ENCODE measurements around the gene ZBTB7B. TPM values are rescaled to one million over a fixed set of nuclear protein-coding genes. Genes with fewer than 3 reads are reported as not detected.
A peak's percentile ranks its signal among the peaks of the same experiment; 100 is the strongest.

The ZBTB7B gene
- total and polyA plus RNA-seq, 7 experiments from 2014 or later: 3.0 to 139 (median 57.2) TPM

DNA sequence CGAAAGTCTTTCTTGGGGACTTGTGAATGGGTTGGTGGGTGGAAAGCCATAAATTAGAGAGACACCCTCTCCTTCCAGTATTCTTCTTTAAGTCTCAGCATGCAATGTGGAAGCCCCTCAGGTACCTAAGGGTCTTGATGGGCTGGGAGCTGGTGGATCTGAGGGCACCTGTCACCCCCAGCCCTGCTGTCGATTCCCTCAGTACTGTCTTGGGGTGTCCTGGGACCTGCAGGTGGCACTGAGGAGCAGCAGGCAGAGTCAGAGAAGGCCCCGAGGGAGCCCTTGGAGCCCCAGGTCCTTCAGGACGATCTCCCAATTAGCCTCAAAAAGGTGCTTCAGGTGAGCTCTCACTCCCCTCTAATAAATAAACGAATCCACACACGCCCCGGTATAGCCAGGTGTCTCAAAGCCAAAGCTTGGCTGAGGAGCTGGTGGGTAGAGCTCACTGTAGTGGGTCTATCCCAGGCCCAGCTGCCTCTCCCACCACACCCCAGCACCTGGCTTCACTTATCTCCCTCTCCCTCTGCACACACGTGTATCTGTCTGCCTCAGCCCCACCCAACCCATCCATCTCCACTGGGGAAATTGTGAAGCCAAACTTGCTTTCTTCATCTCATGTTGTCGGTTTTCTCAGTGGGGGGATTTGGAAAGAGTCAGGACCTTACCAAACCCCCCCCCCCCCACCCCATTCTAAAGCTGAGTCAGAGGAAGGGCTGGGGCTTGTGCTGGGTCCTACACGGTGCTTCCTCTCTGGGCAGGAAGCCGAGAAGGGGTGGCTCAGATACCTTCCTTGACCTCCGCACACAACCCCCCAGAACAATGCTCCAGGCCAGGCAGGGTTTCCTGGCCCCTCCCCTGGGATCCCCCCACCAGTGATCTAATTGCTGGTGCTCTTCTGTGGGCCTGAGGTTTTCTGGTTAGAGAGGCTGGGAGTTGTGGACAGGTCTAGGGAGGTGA lies 50.1 kb downstream of the ZBTB7B start:
- H3K36me3 Mint-ChIP-seq: peaks cover 0 to 6% (median 0%) of the 10 kb centered on the region in 5 donors
- no peaks in the 10 kb centered on the region for H3K9me3 ChIP-seq (ENCODE audit: control insufficient read depth in 2 of 3, low read length in 3 of 3)
- DNase-seq (peak in 3 of 9 donors; percentile 12 to 21 (median 19)), ATAC-seq (no peak)
- peaks cover 5 to 13% of the 10 kb centered on the region in 2 donors for H3K4me1 ChIP-seq (ENCODE audit: control insufficient read depth in 2 of 2, insufficient read depth in 2 of 2, low read length in 2 of 2)
- peak overlapping the region; percentile 66 for H3K4me3 ChIP-seq (ENCODE audit: low read length)
- H3K27me3 Mint-ChIP-seq: no peaks in the 10 kb centered on the region
- H3K9me3 Mint-ChIP-seq: no peaks in the 10 kb centered on the region
- intact Hi-C loops (cut with micrococcal nuclease): loop anchor here (1.0 to 5.0 kb wide), 3 partner anchors 9 to 780 kb away; partner anchors contain the start of gene HAX1 (in 1 of the 2)
- peak overlapping the region; percentile 74 to 91 (median 82) for H3K4me3 Mint-ChIP-seq
- peaks cover 14 to 31% (median 23%) of the 10 kb centered on the region in 7 donors for H3K4me1 Mint-ChIP-seq
- CTCF ChIA-PET: interaction anchor here (0.6 to 3.2 kb wide), 16 partner anchors 8 to 923 kb away, joined by 3 to 11 read pairs (median 4); partner anchors contain the start of gene EFNA4
- POLR2A ChIA-PET: interaction anchor here (0.7 to 1.6 kb wide), 9 partner anchors 8 to 98 kb away, joined by 3 to 6 read pairs (median 3); no protein-coding TSS in a partner anchor
- no peak overlapping the region for H3K27ac ChIP-seq (ENCODE audit: low read depth, low read length)
- H3K27me3 ChIP-seq (ENCODE audit: control insufficient read depth in 2 of 2, insufficient read depth in 2 of 2, low read length in 2 of 2): no peaks in the 10 kb centered on the region
- peaks cover 0 to 13% (median 0%) of the 10 kb centered on the region in 3 experiments for H3K36me3 ChIP-seq (ENCODE audit: control insufficient read depth in 2 of 3, insufficient read depth in 3 of 3, low read length in 3 of 3)
- peak overlapping the region in 6 of 9 donors; percentile 34 to 76 (median 56) for H3K27ac Mint-ChIP-seq

DNA sequence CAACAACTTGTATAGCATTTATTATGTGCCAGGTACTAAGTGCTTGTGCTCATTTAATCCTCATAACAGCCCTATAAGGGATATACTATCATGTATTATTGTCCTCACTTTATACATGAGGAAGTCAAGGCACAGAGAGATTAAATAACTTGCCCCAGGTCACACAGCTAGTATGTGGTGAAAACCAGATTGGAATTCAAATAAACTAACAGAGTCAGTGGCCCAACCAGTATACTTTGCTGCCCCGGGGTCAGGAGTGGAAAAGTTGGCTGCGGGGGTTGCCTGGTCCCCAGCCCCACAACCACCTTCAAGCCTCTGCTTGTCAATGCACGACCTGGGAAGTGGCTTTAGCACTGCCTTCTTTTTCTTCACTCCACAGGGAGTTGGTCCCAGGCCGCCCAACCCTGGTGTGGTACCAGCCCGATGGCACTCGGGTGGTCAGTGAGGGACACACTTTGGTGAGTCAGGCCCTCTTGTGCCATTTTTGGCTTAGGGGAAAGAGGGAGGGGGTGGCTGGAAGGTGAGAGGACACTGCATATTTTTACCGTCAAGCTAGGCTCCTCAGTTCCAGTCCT lies 51.0 kb downstream of the ZBTB7B start:
- H3K4me3 Mint-ChIP-seq: peak overlapping the region in 7 of 10 donors; percentile 13 to 88 (median 73)
- H3K36me3 Mint-ChIP-seq: peaks cover 0 to 6% (median 0%) of the 10 kb centered on the region in 5 donors
- H3K4me1 Mint-ChIP-seq: peaks cover 14 to 31% (median 23%) of the 10 kb centered on the region in 7 donors
- POLR2A ChIA-PET: interaction anchor here (1.3 to 2.0 kb wide), 6 partner anchors 10 to 98 kb away, joined by 3 to 6 read pairs (median 6); partner anchors contain the start of genes EFNA4 and PBXIP1
- ATAC-seq (no peak), DNase-seq (no peak)
- peak overlapping the region in 1 of 9 donors; percentile 58 for H3K27ac Mint-ChIP-seq
- no peaks in the 10 kb centered on the region for H3K27me3 Mint-ChIP-seq
- Histone ChIP-seq H3K4me1 (ENCODE audit: control insufficient read depth in 2 of 2, insufficient read depth in 2 of 2, low read length in 2 of 2) (peaks cover 5 to 13% of the 10 kb centered on the region in 2 donors), H3K27me3 (ENCODE audit: control insufficient read depth in 2 of 2, insufficient read depth in 2 of 2, low read length in 2 of 2) (no peaks in the 10 kb centered on the region), H3K36me3 (ENCODE audit: control insufficient read depth in 2 of 3, insufficient read depth in 3 of 3, low read length in 3 of 3) (peaks cover 0 to 13% (median 0%) of the 10 kb centered on the region in 3 experiments), H3K4me3 (ENCODE audit: low read length) (no peak overlapping the region), H3K27ac (ENCODE audit: low read depth, low read length) (no peak overlapping the region), H3K9me3 (ENCODE audit: control insufficient read depth in 2 of 3, low read length in 3 of 3) (no peaks in the 10 kb centered on the region)
- no peaks in the 10 kb centered on the region for H3K9me3 Mint-ChIP-seq
- CTCF ChIA-PET: interaction anchor here (0.7 to 3.2 kb wide), 8 partner anchors 7 to 353 kb away, joined by 3 to 11 read pairs (median 4); partner anchors contain the start of gene EFNA4
- intact Hi-C loops (cut with micrococcal nuclease): loop anchor here in 1 of 2 donors (5.0 kb wide), 2 partner anchors 36 to 781 kb away; partner anchors contain the start of gene HAX1

DNA sequence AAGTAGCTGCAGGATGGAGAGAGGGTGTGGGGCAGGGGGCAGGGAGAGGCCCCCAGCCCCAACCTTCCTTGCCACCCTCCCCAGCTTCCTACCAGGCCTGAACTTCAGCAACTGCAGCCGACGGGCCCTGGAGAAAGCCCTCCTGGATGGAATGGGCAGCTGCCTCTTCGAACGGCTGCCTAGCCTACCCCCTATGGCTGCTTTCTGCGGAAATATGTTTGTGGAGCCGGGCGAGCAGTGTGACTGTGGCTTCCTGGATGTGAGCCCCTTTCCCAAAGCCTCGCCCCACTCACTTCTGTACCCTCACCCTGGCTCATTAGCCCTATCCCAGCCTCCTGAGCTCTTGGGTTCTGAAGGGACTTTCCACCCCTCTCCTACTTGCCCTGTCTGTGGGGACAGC lies 54.5 kb downstream of the ZBTB7B start:
- peaks cover 0 to 13% (median 0%) of the 10 kb centered on the region in 3 experiments for H3K36me3 ChIP-seq (ENCODE audit: control insufficient read depth in 2 of 3, insufficient read depth in 3 of 3, low read length in 3 of 3)

DNA sequence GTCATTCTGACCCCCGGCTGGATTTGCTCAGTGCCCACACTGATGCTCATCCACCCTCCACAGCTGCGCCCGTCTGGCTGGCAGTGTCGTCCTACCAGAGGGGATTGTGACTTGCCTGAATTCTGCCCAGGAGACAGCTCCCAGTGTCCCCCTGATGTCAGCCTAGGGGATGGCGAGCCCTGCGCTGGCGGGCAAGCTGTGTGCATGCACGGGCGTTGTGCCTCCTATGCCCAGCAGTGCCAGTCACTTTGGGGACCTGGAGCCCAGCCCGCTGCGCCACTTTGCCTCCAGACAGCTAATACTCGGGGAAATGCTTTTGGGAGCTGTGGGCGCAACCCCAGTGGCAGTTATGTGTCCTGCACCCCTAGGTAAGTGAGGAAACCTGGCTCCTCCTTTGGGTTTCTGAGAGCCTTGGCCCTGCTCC lies 55.2 kb downstream of the ZBTB7B start:
- CTCF ChIA-PET: interaction anchor here (0.6 to 13.9 kb wide), 5 partner anchors 13 to 64 kb away, joined by 3 to 138 read pairs (median 4); partner anchors contain the start of gene EFNA3
- H3K27me3 ChIP-seq (ENCODE audit: control insufficient read depth in 2 of 2, insufficient read depth in 2 of 2, low read length in 2 of 2): no peaks in the 10 kb centered on the region
- DNase-seq: no peak
- H3K27ac ChIP-seq (ENCODE audit: low read depth, low read length): no peak overlapping the region
- intact Hi-C loops (cut with micrococcal nuclease): no loop called here
- peaks cover 13 to 19% of the 10 kb centered on the region in 2 donors for H3K4me1 ChIP-seq (ENCODE audit: control insufficient read depth in 2 of 2, insufficient read depth in 2 of 2, low read length in 2 of 2)
- H3K9me3 ChIP-seq (ENCODE audit: control insufficient read depth in 2 of 3, low read length in 3 of 3): no peaks in the 10 kb centered on the region
- ATAC-seq: no peak
- Mint-ChIP-seq H3K4me3 (no peak overlapping the region), H3K36me3 (peaks cover 0 to 6% (median 0%) of the 10 kb centered on the region in 5 donors), H3K27ac (no peak overlapping the region), H3K9me3 (no peaks in the 10 kb centered on the region), H3K27me3 (no peaks in the 10 kb centered on the region), H3K4me1 (peaks cover 5 to 21% (median 18%) of the 10 kb centered on the region in 7 donors)
- POLR2A ChIA-PET: interaction anchor here (3.3 kb wide), 1 partner anchor 21 kb away, joined by 8 read pairs; the partner anchor contains the start of gene EFNA3
- no peak overlapping the region for H3K4me3 ChIP-seq (ENCODE audit: low read length)
- peaks cover 0 to 13% (median 0%) of the 10 kb centered on the region in 3 experiments for H3K36me3 ChIP-seq (ENCODE audit: control insufficient read depth in 2 of 3, insufficient read depth in 3 of 3, low read length in 3 of 3)

More for the DNA sequence above, 54.5 kb downstream of the ZBTB7B start:
- Histone ChIP-seq H3K9me3 (ENCODE audit: control insufficient read depth in 2 of 3, low read length in 3 of 3) (no peaks in the 10 kb centered on the region), H3K4me3 (ENCODE audit: low read length) (no peak overlapping the region), H3K27ac (ENCODE audit: low read depth, low read length) (no peak overlapping the region), H3K4me1 (ENCODE audit: control insufficient read depth in 2 of 2, insufficient read depth in 2 of 2, low read length in 2 of 2) (peaks cover 11 to 21% of the 10 kb centered on the region in 2 donors), H3K27me3 (ENCODE audit: control insufficient read depth in 2 of 2, insufficient read depth in 2 of 2, low read length in 2 of 2) (no peaks in the 10 kb centered on the region)
- intact Hi-C loops (cut with micrococcal nuclease): no loop called here
- H3K9me3 Mint-ChIP-seq: no peaks in the 10 kb centered on the region
- no peak overlapping the region for H3K4me3 Mint-ChIP-seq
- no peak for ATAC-seq
- no peak for DNase-seq
- no peaks in the 10 kb centered on the region for H3K27me3 Mint-ChIP-seq
- no peak overlapping the region for H3K27ac Mint-ChIP-seq
- H3K4me1 Mint-ChIP-seq: peaks cover 11 to 23% (median 19%) of the 10 kb centered on the region in 7 donors
- CTCF ChIA-PET: interaction anchor here (0.5 to 13.9 kb wide), 5 partner anchors 13 to 63 kb away, joined by 3 to 138 read pairs (median 4); no protein-coding TSS in a partner anchor
- peaks cover 0 to 6% (median 0%) of the 10 kb centered on the region in 5 donors for H3K36me3 Mint-ChIP-seq
- POLR2A ChIA-PET: interaction anchor here (3.3 kb wide), 1 partner anchor 22 kb away, joined by 8 read pairs; the partner anchor contains the start of gene EFNA3

DNA sequence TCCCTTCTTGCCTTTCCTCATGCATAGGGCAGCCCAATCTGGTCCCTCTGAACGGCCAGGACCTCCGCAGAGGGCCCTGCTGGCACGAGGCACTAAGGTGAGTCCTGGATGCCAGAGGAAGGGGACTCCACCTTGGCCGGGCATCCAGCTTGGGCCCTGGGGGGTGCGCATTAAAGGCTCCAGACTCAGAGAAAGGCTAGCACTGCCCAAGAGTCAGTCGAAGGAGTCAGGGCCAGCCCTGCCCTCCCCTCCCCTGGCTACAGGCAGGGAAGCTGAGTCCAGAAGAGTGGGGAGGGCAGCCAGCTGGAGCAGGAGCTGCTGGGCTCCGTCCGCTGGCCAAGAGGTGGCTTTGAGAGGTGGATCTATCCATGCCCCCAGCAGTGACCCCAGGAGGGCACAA lies 58.1 kb downstream of the ZBTB7B start:
- POLR2A ChIA-PET: interaction anchor here (0.6 to 2.2 kb wide), 4 partner anchors 9 to 154 kb away, joined by 3 to 7 read pairs (median 3); no protein-coding TSS in a partner anchor
- Mint-ChIP-seq H3K9me3 (no peaks in the 10 kb centered on the region), H3K36me3 (peaks cover 0 to 6% (median 0%) of the 10 kb centered on the region in 5 donors), H3K27me3 (no peaks in the 10 kb centered on the region), H3K4me1 (peaks cover 19 to 34% (median 30%) of the 10 kb centered on the region in 7 donors), H3K27ac (no peak overlapping the region), H3K4me3 (peak overlapping the region in 1 of 10 donors; percentile 50)
- H3K4me1 ChIP-seq (ENCODE audit: control insufficient read depth in 2 of 2, insufficient read depth in 2 of 2, low read length in 2 of 2): peaks cover 20 to 21% of the 10 kb centered on the region in 2 donors
- DNase-seq (no peak), ATAC-seq (no peak)
- no peak overlapping the region for H3K4me3 ChIP-seq (ENCODE audit: low read length)
- H3K27ac ChIP-seq (ENCODE audit: low read depth, low read length): no peak overlapping the region
- CTCF ChIA-PET: interaction anchor here (0.6 to 13.9 kb wide), 14 partner anchors 8 to 580 kb away, joined by 3 to 138 read pairs (median 4); partner anchors contain the start of genes ADAM15, EFNA3, FLAD1 and PBXIP1
- no peaks in the 10 kb centered on the region for H3K27me3 ChIP-seq (ENCODE audit: control insufficient read depth in 2 of 2, insufficient read depth in 2 of 2, low read length in 2 of 2)
- intact Hi-C loops (cut with micrococcal nuclease): loop anchor here (1.0 to 10.0 kb wide), 15 partner anchors 8 to 736 kb away; partner anchors contain the start of genes ADAR (in 1 of the 2), AQP10 (in 1 of the 2), ATP8B2 (in 1 of the 2) and CKS1B (in 1 of the 2)
- H3K36me3 ChIP-seq (ENCODE audit: control insufficient read depth in 2 of 3, insufficient read depth in 3 of 3, low read length in 3 of 3): peaks cover 0 to 8% (median 0%) of the 10 kb centered on the region in 3 experiments
- H3K9me3 ChIP-seq (ENCODE audit: control insufficient read depth in 2 of 3, low read length in 3 of 3): no peaks in the 10 kb centered on the region

Measured in naive thymus-derived CD4-positive, alpha-beta T cell (primary cell).